Naive thymus-derived CD4-positive, alpha-beta T cell (primary cell): ENCODE measurements around the gene CLNK. TPM values are rescaled to one million over a fixed set of nuclear protein-coding genes. Genes with fewer than 3 reads are reported as not detected.

Experiments
- ATAC-seq: fragments of 150-1000 bp; cut with Tn5 transposase; 2 replicates; pipeline ENCODE4 v1.10.0; 2021; ENCODE audit warnings: mild to moderate bottlenecking, moderate library complexity
- CTCF ChIA-PET: fragments of 350-600 bp; sonication (Branson Sonifier 250); formaldehyde crosslinking; loops from one replicate; lab custom pipeline; 2021; ENCODE audit warnings: antibody characterized with exemption; lab: Charles Lee
- POLR2A ChIA-PET: fragments of 350-600 bp; sonication (Branson Sonifier 250); formaldehyde crosslinking; loops from one replicate; lab custom pipeline; 2021; ENCODE audit warnings: antibody characterized with exemption, inconsistent platforms; lab: Charles Lee
- DNase-seq, 9 donors: peaks; one replicate each; pipeline versions ENCODE4 v3.0.0 to v3.0.0-alpha.2; 2020 to 2022; ENCODE audit warnings: mixed read lengths in 1 of 9
- H3K27ac ChIP-seq: one replicate; pipeline ENCODE4 v1.7.0; 2013; ENCODE audit warnings: mild to moderate bottlenecking, low read depth, low read length, moderate library complexity
- H3K27me3 ChIP-seq, 2 donors: one replicate each; pipeline ENCODE4 v1.7.0; 2013; ENCODE audit warnings: low read length in 2 of 2, mild to moderate bottlenecking in 2 of 2, moderate library complexity in 2 of 2; ENCODE audit not compliant: control insufficient read depth in 2 of 2, insufficient read depth in 2 of 2
- H3K36me3 ChIP-seq, 3 experiments: 1 replicate in 2 of 3; 2 replicates in 1 of 3; pipeline ENCODE4 v1.7.0; 2013; ENCODE audit warnings: low read length in 3 of 3, mild to moderate bottlenecking in 3 of 3, moderate library complexity in 1 of 3; ENCODE audit not compliant: insufficient read depth in 3 of 3, control insufficient read depth in 2 of 3
- H3K4me1 ChIP-seq, 2 donors: one replicate each; pipeline ENCODE4 v1.7.0; 2013; ENCODE audit warnings: low read length in 2 of 2, mild to moderate bottlenecking in 2 of 2, moderate library complexity in 1 of 2; ENCODE audit not compliant: control insufficient read depth in 2 of 2, insufficient read depth in 2 of 2
- H3K4me3 ChIP-seq: 2 replicates; pipeline ENCODE4 v1.7.0; 2013; ENCODE audit warnings: mild to moderate bottlenecking, low read length
- H3K9me3 ChIP-seq, 3 experiments: 1 replicate in 2 of 3; 2 replicates in 1 of 3; pipeline ENCODE4 v1.7.0; 2013; ENCODE audit warnings: low read length in 3 of 3; ENCODE audit not compliant: control insufficient read depth in 2 of 3
- H3K27ac Mint-ChIP-seq, 9 donors: one replicate each; pipeline ENCODE4 v1.8.0; 2020 to 2022; ENCODE audit warnings: mixed read lengths in 9 of 9, mild to moderate bottlenecking in 8 of 9, moderate library complexity in 5 of 9, inconsistent platforms in 2 of 9
- H3K27me3 Mint-ChIP-seq, 5 donors: one replicate each; pipeline ENCODE4 v1.8.0; 2021 to 2022; ENCODE audit warnings: mixed read lengths in 5 of 5, mild to moderate bottlenecking in 1 of 5
- H3K36me3 Mint-ChIP-seq, 5 donors: one replicate each; pipeline ENCODE4 v1.8.0; 2020 to 2022; ENCODE audit warnings: mixed read lengths in 5 of 5, mild to moderate bottlenecking in 3 of 5, inconsistent platforms in 1 of 5
- H3K4me1 Mint-ChIP-seq, 7 donors: one replicate each; pipeline ENCODE4 v1.8.0; 2020 to 2022; ENCODE audit warnings: mixed read lengths in 7 of 7, mild to moderate bottlenecking in 3 of 7, inconsistent platforms in 1 of 7
- H3K4me3 Mint-ChIP-seq, 10 donors: one replicate each; pipeline ENCODE4 v1.8.0; 2020 to 2022; ENCODE audit warnings: mild to moderate bottlenecking in 10 of 10, mixed read lengths in 10 of 10, moderate library complexity in 6 of 10, inconsistent platforms in 2 of 10
- H3K9me3 Mint-ChIP-seq, 11 donors: one replicate each; pipeline ENCODE4 v1.8.0; 2020 to 2022; ENCODE audit warnings: mixed read lengths in 11 of 11, mild to moderate bottlenecking in 4 of 11, inconsistent platforms in 1 of 11, moderate library complexity in 1 of 11
- intact Hi-C, 2 donors: fragments of 100-400 bp; cut with micrococcal nuclease; formaldehyde crosslinking; loops; one replicate each; pipeline ENCODE4 v1.15.1; 2023
- polyA plus RNA-seq, 2 donors: library from polyadenylated mRNA; unstranded; fragments of 300-500 nt; fragmentation: Illumina TruSeq; gene quantifications; one replicate each; pipeline ENCODE4 v1.2.3, GENCODE V29; 2021
- total RNA-seq, 6 experiments: library from RNA in 5 of 6; stranded (reverse) in 5 of 6; gene quantifications; 1 replicate in 5 of 6; 2 replicates in 1 of 6; pipeline ENCODE4 v1.2.3 and lab custom pipeline; 2021 to 2026

The CLNK gene
- total and polyA plus RNA-seq, 7 experiments from 2014 or later, result 0.13 to 0.66 (median 0.22) TPM; not detected in 4

DNA sequence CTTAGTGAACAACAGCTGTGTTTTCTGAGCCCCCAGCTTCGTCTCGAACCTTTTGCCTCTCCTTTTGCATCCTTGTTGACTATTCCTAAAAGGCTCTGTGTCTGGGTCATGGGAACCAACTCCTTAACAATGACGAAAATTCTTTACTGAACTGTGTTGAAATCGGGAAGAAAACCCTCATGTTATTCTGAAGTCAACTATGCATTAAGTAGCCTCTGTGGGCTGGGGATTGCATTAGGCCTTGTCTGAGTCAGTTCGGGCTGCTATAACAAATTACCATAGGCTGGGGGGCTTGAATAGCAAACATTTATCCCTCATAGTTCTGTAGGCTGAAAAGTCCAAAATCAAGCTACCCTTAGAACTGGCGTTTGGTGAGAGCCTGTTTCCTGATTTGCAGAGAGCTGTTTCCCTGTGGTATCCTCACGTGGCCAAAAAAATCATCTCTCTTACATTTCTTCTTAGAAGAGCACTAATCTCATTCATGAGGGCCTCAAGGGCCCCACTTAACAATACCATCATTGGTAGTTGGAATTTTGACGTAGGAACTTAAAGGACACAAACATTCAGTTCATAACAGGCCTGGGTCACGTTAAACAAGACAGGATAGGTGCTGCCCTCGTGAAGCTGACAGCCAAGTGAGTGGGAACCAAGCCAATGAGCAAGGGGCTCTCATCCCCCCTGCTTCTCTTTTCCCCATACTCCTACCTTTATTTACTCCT is 75.9 kb downstream of the CLNK start:
- Histone ChIP-seq H3K4me1 (no peaks in the 10 kb centered on the region), H3K36me3 (no peaks in the 10 kb centered on the region), H3K9me3 (no peaks in the 10 kb centered on the region), H3K27ac (no peak overlapping the region), H3K27me3 (no peaks in the 10 kb centered on the region), H3K4me3 (no peak overlapping the region)
- POLR2A ChIA-PET, result no interaction called here
- Mint-ChIP-seq H3K4me3 (no peak overlapping the region), H3K36me3 (no peaks in the 10 kb centered on the region), H3K27ac (no peak overlapping the region), H3K27me3 (peaks cover 0 to 4% (median 0%) of the 10 kb centered on the region in 5 donors), H3K9me3 (no peaks in the 10 kb centered on the region), H3K4me1 (peaks cover 0 to 3% (median 0%) of the 10 kb centered on the region in 7 donors)
- CTCF ChIA-PET, result no interaction called here
- intact Hi-C loops, result no loop called here
- DNase-seq (no peak), ATAC-seq (no peak)

- no peaks in the 10 kb centered on the region for H3K36me3 ChIP-seq
- no peaks in the 10 kb centered on the region for H3K9me3 ChIP-seq
- H3K4me1 Mint-ChIP-seq, result peaks cover 0 to 2% (median 0%) of the 10 kb centered on the region in 7 donors
- no peak overlapping the region for H3K27ac Mint-ChIP-seq
- no peaks in the 10 kb centered on the region for H3K27me3 ChIP-seq
- H3K9me3 Mint-ChIP-seq, result no peaks in the 10 kb centered on the region
- H3K36me3 Mint-ChIP-seq, result no peaks in the 10 kb centered on the region
- ChIA-PET CTCF (no interaction called here), POLR2A (no interaction called here)
- H3K27ac ChIP-seq, result no peak overlapping the region
- H3K27me3 Mint-ChIP-seq, result peaks cover 0 to 4% (median 0%) of the 10 kb centered on the region in 5 donors
- no peak for DNase-seq
- H3K4me1 ChIP-seq, result no peaks in the 10 kb centered on the region
- no peak overlapping the region for H3K4me3 ChIP-seq
- intact Hi-C loops, result no loop called here
- no peak for ATAC-seq
- H3K4me3 Mint-ChIP-seq, result no peak overlapping the region
These were observed 77.4 kb downstream of the CLNK start for GRCh38 chr4:10607206-10607605.

- H3K4me1 Mint-ChIP-seq, result peaks cover 0 to 2% (median 0%) of the 10 kb centered on the region in 7 donors
- no peak for DNase-seq
- H3K4me3 ChIP-seq, result no peak overlapping the region
- intact Hi-C loops, result no loop called here
- H3K4me3 Mint-ChIP-seq, result no peak overlapping the region
- H3K27me3 Mint-ChIP-seq, result peaks cover 0 to under 1% (median 0%) of the 10 kb centered on the region in 5 donors
- no peak overlapping the region for H3K27ac Mint-ChIP-seq
- no peaks in the 10 kb centered on the region for H3K9me3 ChIP-seq
- ChIA-PET CTCF (no interaction called here), POLR2A (no interaction called here)
- H3K36me3 Mint-ChIP-seq, result no peaks in the 10 kb centered on the region
- no peaks in the 10 kb centered on the region for H3K27me3 ChIP-seq
- H3K4me1 ChIP-seq, result no peaks in the 10 kb centered on the region
- no peaks in the 10 kb centered on the region for H3K9me3 Mint-ChIP-seq
- ATAC-seq, result no peak
- no peak overlapping the region for H3K27ac ChIP-seq
- no peaks in the 10 kb centered on the region for H3K36me3 ChIP-seq
These were observed 77.9 kb downstream of the CLNK start for GRCh38 chr4:10606483-10607155.

- no peaks in the 10 kb centered on the region for H3K4me1 ChIP-seq
- Mint-ChIP-seq H3K4me1 (peaks cover 0 to 2% (median 0%) of the 10 kb centered on the region in 7 donors), H3K27ac (no peak overlapping the region), H3K9me3 (no peaks in the 10 kb centered on the region), H3K36me3 (no peaks in the 10 kb centered on the region), H3K4me3 (no peak overlapping the region), H3K27me3 (no peaks in the 10 kb centered on the region)
- POLR2A ChIA-PET, result no interaction called here
- H3K27ac ChIP-seq, result no peak overlapping the region
- CTCF ChIA-PET, result no interaction called here
- no peaks in the 10 kb centered on the region for H3K9me3 ChIP-seq
- ATAC-seq (no peak), DNase-seq (no peak)
- H3K36me3 ChIP-seq, result no peaks in the 10 kb centered on the region
- H3K27me3 ChIP-seq, result no peaks in the 10 kb centered on the region
- intact Hi-C loops, result no loop called here
- no peak overlapping the region for H3K4me3 ChIP-seq
These were observed 78.7 kb downstream of the CLNK start for GRCh38 chr4:10605746-10606482.

- Histone ChIP-seq H3K27ac (no peak overlapping the region), H3K4me3 (no peak overlapping the region), H3K36me3 (no peaks in the 10 kb centered on the region), H3K4me1 (no peaks in the 10 kb centered on the region), H3K27me3 (no peaks in the 10 kb centered on the region), H3K9me3 (no peaks in the 10 kb centered on the region)
- CTCF ChIA-PET, result interaction anchor here (0.6 kb wide), 1 partner anchor 53 kb away, joined by 4 read pairs; no protein-coding TSS in a partner anchor
- intact Hi-C loops, result no loop called here
- no peak overlapping the region for H3K27ac Mint-ChIP-seq
- ATAC-seq, result no peak
- no peaks in the 10 kb centered on the region for H3K9me3 Mint-ChIP-seq
- H3K36me3 Mint-ChIP-seq, result no peaks in the 10 kb centered on the region
- peaks cover 0 to 2% (median 0%) of the 10 kb centered on the region in 7 donors for H3K4me1 Mint-ChIP-seq
- no peaks in the 10 kb centered on the region for H3K27me3 Mint-ChIP-seq
- H3K4me3 Mint-ChIP-seq, result no peak overlapping the region
- DNase-seq, result no peak
- POLR2A ChIA-PET, result interaction anchor here (0.6 kb wide), 1 partner anchor 54 kb away, joined by 3 read pairs; no protein-coding TSS in a partner anchor
These were observed 79.5 kb downstream of the CLNK start for GRCh38 chr4:10605031-10605430.

GRCh38 chr4:10599574-10599973 is 85.0 kb downstream of the CLNK start:
- POLR2A ChIA-PET, result no interaction called here
- H3K9me3 Mint-ChIP-seq, result no peaks in the 10 kb centered on the region
- no peak overlapping the region for H3K4me3 Mint-ChIP-seq
- Histone ChIP-seq H3K27me3 (no peaks in the 10 kb centered on the region), H3K27ac (no peak overlapping the region), H3K4me1 (no peaks in the 10 kb centered on the region), H3K4me3 (no peak overlapping the region), H3K9me3 (no peaks in the 10 kb centered on the region), H3K36me3 (no peaks in the 10 kb centered on the region)
- no peak overlapping the region for H3K27ac Mint-ChIP-seq
- peaks cover 0 to 2% (median 0%) of the 10 kb centered on the region in 5 donors for H3K27me3 Mint-ChIP-seq
- H3K36me3 Mint-ChIP-seq, result no peaks in the 10 kb centered on the region
- DNase-seq (no peak), ATAC-seq (no peak)
- intact Hi-C loops, result no loop called here
- CTCF ChIA-PET, result interaction anchor here (1.4 kb wide), 1 partner anchor 439 kb away, joined by 3 read pairs; no protein-coding TSS in a partner anchor
- no peaks in the 10 kb centered on the region for H3K4me1 Mint-ChIP-seq
